Measurements from ENCODE around the gene CFAP74.

CFAP74 gene

DNA sequence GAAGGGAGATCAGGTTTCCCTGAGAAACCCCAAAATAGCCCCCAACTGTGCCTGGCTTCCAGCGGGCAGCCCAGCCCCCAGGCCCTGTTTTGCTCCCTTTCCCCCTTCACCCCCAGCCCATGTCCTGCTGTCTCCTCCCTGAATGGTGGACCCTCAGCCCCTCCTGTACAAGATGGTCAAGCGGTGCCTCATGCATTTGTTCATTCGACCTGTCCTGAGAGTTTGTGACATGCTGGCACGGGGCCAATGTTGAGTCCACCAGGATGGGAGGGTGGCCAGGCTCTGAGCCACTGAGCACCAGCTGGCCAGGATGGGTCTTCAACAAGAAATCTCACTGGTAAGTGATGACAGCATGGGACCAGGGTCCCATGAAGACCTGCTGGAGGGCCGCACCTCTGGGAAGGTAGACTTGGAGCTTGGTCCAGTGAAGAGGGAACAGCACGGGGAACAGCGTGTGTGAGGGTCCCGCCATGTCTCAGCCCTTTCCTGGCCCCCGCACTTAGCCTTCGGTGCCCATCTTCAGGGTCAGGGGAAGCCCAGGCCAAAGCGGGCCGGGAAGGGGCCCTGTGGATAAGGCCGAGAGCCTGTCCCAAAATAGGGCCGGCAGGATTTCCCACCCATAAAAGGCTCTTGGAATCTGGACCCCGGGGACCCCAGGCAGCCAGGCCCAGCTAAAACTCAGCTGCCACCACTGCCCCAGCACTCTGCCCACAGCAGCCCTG lies 88.5 kb downstream of the CFAP74 start, which contains the start of gene CALML6:
TSS of gene CALML6 (plus strand) at position 290 of the 722 bp plus-strand sequence. CDS start at position 311, 21 bp downstream.
- DNase-seq, result no peak

DNA sequence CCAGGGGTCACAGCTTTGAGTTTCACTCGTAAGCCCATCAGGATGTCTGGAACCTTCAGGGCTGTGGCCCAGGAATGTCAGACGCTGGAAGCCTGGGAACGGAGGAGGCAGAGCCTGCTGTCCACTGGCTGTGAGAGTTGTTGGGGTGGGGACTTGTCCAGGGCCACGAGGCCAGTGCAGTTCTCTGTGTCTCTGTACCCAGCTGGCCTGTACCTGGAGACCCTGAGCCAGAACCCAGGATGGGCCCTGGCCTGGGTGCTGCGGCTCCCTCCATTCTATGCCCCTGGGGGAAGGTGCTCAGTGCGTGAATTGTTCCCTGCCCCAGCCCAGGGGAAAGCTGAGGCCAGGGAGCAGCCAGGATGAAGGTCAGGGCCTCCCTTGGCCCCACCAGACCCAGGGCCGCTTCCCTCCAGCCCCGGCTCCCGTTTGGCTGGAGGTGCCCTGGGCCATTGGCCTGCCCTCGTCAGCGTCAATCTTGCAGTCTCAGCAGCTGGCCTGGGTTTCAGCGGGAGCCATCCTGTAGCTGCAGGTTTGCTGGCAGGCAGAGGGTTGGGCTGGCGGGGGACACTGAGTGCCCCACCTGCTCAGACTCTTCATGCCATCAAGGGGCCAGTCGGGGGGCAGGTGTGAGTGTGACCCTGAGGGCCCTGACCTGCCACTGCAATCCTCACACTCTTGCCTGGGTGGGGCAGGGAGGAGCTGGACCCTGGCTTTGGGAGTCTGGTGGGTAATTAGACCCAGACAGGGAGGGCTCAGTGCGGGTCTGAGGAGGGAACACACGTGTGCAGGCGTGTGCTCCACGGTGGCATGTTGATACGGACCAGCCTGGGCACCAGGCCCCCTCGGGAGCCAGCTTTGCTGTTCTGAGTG lies 89.2 kb downstream of the CFAP74 start:
- no peak for DNase-seq

DNA sequence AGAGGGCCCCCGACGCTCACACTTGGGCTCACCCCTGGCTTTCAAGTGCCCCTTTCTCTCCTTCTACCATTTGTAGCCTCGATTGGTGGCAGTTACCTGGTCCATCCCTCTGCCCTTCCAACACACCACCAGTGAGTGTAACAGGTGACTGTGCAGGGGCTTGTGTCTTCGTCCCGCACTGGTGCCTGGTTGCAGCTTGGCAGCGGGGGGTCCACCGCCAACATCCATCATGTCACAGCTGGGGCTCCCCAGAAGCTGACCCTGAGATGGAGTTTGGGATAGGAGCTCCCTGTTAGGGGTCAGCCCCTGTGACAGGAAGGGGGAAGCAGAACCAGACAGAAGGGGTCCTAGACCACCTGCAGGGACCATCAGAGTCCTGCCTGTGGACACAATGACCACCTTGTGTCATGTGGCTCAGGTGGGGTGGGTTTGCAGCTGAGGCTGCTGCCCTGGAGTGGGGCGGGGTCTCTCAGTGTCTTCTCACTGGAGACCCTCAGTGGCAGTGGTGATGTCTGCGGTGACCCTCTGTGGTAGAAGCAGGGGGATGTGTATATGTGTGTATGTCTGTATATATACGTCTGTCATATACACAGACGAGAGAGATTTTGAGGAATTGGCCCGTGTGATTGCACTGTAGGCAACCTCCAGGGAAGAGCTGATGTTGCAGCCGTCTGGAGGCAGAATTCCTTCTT lies 92.1 kb downstream of the CFAP74 start:
- no peak for DNase-seq

DNA sequence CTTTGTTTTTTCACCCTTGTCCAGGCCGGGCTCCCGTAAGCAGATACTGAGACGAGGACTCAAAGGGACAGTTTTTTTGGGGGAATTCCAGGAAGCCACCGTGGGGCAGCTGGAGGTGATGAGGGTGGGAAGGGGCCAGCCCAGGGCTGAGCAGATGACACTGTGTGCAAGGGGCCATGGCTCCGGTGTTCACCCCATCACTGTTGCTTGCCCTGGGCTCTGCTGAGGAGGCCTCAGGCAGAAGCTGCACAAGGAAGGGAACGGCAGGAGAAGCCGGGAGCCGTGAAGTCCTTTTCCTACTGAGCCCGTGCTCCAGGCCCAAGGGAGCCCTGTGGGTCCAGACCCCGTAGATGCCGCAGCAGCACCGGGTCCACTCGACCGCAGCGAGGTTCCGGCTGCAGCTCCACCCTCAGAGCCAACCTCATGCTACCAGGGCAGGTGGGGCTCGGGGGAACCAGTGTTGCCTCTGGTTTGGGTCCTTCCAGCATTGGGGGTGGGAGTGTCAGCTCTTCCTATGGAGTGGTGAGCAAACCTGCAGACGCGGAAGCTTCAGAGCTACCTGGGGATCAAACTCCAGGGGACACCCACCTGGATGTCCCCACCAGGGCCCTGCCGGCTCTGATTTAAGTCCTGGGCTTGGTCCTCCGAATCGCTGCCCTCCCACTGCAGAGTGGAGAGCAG lies 92.8 kb downstream of the CFAP74 start:
- DNase-seq, result no peak

DNA sequence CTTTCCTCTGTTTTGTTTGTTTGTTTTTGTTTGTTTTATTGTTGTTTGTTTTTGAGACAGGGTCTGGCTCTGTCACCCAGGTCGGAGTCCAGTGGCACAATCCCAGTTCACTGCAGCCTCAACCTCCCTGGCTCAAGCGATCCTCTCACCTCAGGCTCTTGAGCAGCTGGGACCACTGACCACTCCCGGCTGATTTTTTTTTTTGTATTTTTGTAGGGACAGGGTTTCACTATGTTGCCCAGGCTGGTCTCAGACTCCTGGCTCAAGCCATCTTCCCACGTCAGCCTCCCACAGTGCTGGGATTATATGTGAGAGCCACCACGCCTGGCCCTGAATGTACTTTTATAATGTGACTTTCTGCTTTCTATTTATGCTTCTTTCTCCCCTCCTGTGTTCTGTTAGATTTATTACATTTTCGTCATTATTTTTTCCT lies 93.5 kb downstream of the CFAP74 start:
- DNase-seq, result no peak

DNA sequence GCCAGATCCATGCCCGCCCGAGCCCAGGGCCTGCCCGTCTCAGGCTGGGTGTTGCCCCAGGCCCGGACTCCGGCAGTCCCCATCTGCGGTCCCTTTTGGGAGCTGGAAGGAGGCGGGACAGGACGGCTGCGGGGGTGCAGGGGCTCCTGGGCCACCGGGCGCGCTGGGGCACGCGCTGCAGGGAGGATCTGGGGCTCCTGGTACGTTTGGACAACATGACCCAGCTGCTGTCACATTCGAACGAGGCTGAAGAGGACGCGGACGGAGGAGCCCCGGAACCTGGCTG lies 95.1 kb downstream of the CFAP74 start:
- DNase-seq, result no peak

DNA sequence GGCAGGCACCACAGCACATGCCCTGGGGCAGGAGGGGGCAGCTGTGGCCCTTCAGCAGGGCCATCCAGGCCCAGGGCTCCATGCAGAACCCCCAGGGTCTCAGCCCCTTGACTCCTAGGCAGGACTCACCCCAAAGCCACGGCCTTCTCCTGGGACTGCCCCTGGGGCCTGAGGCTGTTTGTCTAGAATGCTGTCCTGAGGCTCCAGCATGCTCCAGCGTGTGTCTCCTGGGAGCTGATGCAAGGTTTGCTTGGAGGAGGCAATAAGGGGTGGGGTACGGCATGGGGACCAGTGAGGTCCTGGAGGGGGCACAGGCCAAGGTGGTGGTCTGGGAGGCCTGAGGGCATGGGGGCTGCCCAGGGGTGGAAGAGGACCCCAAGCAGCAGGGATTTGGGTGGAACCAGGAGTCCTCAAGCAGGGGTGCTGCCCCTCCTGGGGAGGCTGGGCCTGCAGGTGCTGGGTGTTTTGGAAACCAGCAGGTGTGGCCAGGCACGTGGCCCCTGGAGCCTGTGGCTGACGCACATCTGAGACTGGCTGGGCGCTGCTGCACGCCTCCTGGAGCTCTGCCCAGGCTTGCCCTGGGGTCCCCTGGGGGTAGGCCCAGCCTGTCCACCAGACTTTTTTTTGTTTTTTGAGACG lies 96.4 kb downstream of the CFAP74 start:
- DNase-seq, result no peak

DNA sequence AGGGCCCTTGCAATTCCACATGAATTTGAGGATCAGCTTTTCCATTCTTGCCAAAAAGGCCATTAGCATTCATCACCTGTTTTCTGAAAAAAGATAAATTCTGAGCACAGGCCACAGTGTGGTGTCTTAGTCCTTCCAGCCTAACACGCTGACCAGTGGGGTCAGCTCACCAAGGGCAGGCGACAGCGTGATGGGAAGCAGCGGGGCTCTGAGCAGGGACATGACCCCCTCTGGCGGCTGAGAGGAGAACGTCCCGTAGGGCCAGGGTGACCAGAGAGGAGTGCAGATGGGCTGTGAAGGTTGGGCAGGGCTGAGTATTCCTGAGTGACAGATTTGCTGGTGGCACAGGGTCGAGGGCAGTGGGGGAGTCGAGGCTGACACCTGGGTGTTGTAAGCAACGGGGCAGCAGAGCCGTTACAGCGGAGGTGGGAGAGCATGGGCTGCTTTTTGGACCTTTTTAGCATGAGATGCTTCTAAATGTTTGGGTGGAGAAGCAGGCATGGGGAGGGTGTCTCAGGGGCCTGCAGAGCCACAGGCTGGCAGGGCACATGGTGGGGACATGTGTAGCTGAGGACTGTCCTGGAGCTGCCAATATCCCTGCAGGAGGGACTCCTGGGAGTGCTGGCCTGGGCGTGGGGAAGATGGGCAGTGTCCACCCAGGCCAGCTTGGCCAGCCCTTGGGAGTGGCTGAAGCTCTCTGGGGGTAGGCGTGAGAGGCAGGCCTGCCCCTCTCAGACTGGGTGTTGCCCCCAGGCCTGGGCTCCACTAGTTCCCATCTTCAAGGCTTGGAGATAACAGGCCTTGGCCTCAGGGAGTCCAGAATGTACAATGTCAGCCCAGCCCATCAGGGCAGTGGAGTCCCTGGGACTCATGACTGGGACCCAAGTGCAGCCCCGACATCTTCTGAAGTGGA lies 97.1 kb downstream of the CFAP74 start:
- DNase-seq, result no peak

DNA sequence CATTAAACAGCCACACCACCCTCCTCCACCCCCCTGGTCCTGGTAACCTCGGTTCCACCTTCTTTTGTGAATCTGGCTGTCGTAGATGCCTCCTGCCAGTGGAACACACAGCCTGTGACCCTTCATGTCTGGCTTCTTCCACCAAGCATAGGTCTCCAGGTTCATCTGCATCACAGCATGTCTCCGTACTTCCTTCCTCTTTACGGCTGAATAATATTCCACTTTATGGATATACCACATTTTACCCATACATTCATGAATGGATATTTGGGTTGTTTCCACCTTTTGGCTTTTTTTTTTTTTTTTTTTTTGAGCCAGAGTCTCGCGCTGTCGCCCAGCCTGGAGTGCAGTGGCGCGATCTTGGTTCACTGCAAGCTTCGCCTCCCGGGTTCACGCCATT lies 100.4 kb downstream of the CFAP74 start:
- DNase-seq, result no peak

DNA sequence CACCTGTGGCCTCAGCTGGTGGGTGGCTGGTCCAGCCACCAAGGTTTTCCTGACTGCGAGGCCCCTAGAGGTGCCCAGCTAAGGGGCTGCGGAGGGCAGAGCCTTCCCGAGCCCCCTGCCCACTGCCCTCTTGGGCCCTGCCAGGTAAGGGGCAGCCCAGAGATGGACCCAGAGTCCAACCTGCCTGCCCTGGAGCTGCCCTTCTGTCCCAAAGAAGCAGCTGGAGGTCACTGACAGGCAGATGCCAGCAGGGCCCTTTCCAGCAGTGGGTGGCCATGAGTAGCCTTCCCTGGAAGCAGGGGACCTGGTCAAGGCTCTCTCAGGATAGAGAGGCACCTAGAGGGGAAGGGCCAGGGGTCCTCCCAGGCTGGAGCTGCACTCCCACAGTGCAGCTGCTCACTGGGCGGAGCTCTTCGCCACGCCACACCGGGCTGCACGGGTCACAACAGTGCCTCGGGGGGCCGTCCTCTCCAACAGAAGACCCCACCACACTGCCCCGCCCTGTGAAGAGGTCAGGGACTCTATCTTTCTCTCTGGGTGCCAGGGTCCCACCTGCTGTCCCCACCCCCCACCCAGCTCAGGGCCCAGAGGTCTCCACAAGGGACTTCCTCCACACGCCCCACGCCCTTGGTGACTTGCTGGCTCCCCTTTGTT lies 101.8 kb downstream of the CFAP74 start:
- DNase-seq, result no peak

DNA sequence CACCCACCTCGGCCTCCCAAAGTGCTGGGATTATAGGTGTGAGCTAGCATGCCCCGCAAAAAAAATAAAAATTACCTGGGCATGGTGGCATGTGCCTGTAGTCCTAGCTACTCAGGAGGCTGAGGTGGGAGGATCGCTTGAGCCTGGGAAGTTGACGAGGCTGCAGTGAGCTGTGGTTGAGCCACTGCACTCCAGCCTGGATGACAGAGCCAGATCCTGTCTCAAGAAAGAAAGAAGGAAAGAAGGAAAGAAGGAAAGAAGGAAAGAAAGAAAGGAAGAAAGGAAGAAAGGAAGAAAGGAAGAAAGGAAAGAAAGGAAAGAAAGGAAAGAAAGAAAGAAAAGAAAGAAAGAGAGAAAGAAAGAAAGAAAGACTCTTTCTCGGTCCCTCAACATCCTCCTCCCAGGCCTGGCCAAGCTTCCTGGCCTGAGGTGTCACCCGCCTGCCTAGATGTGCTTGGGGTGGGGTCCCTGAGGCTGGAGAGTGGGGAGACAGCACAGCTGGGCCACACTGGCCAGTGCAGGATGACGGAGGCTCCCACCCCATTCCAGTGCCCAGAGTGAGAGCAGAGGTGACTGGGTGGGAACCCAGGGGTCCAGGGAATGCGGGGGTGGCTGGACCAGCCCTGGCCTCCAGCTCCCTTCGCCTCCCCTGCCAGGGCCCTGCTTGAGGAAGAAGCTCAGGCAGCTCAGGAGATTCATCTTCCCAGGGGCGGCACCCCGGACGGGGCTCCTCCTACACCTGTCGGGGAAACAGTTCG lies 102.5 kb downstream of the CFAP74 start:
- DNase-seq, result no peak

DNA sequence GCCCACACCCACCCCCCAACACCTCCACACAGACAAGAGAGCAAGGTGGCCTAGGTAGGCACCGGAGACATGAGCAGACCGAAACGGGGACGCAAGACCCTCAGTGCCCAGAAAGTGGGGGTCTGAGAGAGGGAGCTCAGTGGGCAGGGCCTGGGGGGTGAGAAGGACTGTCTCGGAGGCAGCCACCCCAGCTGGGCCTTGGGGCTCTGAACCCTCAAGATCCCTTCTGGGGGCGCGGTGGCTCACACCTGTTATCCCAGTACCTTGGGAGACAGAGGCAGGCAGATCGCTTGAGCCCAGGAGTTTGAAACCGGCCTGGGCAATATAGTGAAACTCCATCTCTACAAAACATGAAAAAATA lies 103.6 kb downstream of the CFAP74 start:
- no peak for DNase-seq

DNA sequence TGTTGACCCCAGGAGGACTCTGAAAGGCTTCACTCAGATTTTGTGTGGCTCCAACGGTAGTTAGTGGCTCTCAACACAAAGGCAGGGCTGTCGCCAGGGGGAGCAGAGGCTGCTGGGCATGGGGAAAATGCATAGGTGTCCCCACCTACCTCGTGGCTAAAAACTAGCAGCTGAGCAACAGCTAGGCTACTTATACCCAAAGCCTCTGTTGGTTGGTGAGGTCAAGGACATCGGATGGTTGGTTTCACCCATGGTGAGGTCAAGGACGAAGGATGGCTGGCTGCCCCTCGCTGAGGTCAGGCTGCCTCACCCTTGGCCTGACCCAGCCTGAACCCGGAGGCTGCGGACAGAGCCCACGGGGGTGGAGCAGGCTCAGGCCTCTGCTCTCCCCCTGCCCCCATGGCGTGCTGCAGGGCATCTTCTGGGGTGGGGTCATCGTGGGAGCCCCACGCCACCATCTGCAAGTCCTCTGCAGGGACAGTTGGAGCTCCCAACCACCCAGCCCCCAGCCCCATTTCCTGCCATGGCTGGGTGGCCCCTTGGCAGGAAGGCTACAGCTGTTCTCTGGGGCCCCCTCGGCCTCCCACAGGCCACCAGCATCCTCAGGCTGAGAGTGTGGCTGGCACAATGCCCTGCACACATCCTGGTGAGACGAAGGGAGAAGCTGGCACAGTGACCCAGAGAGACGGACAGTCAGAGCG lies 104.2 kb downstream of the CFAP74 start:
- DNase-seq, result no peak

DNA sequence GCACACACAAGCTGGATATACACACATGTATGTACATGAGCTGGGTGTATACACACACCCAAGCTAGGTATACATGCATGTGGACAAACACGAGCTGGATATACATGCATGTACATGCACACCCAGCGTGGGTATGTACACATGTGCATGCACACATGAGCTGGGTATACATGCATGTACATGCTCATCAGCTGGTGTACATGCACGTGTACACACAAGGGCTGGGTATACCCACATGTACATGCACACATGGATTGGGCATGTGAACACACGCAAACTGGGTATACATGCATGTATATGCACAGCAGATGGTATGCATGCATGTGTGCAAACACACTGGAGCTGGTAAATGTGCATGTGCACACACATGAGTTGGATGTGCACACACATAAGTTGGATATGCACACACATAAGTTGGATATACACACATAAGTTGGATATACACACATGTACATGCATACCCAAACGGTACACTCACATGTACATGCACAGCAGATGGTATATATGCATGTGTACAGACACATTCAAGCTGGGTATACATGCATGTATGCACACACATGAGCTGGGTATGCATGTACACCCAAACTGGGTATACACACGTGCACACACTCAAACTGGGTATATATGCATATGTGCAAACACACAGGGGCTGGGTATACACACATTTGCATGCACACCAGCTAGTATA lies 105.2 kb downstream of the CFAP74 start:
- no peak for DNase-seq

DNA sequence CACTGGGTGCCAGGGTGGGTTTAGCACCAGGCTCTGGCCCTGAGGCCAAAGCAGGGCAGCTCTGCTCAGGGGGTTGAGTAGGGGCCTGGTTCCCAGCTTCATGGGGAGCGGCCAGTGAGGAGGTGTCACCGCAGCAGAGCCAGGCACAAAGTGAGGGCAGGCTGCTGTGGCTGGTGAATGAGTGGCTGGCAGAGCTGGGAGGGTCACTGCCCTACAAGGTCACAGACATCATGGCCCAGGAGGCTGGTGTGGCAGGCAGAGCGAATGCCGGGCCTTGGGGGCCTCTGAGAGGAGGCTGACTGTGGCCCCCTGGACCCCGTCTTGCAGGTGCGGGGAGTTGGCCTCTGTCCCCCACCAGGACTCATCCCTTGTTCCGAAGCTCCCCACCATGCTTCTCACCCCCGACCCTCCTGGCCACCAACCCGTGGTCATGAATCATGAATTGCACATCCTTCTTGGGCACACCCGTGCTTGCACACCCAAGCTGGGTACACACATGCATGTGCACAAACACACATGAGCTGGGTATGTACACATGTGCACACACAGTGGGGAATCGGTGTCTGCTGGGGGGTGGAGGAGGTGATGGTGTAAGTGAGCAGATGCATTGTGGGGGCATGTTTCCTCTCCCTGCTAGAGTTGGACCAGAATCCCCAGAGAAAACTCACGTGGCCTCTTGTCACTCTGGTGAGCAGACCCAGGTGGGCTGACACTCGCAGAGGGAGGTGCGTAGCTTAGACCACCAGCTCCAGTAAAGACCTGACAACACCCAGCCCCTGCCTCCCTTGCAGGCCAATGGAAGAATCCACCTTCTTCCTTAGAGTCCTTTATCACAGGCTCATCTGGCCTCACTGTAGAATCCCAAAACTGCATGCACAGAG lies 107.9 kb downstream of the CFAP74 start:
- DNase-seq, result no peak

DNA sequence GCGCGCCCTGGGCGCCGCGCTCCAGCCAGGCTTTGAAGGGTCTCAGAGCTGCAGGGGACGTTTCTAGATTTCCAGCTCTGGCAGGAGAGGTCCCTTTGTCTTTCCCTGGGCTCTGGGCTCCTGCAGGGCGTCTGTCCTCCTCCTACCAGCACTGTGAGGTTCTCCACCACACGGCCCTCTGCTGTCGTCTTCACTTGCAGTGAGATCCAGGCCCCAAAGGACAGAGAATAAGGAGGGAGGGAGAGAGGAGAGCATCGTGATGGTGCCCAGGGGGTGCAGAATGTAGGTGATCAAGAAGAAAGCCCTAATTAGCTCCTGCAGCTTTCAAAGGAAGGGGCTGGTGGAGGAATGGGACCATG lies 108.5 kb downstream of the CFAP74 start:
- DNase-seq, result no peak

DNA sequence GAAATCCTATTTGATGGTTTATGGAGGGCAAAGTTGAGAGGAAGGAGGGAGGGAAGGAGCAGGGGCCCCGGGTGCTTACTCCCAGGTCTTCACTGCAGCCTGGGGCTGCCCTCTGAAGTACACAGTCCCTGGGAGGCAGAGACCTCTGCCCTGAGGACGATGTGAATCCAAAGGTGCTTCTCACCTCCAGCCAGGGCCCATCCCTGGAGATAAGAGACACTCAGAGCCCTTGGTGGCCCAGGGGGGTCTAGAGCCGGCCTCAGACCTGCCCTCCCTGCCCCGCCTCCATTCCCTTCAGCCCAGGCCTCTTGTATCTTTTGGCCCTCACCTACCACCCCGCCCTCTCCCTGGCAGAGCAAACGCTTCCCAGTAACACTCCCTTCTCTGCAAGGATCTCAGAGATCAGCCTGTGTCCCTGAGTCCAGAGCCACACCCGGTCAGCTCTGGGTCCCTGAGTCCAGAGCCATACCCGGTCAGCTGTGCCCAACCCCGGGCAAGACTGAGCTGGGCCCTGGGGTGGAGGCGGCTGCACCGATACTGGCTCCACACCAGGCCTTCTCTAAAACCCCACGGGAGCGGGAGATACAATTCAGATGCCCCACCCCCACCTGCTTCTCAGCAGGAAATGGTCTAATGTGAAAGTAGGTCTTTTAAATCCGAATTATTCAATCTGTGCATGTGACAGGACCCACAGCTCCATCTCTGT lies 109.1 kb downstream of the CFAP74 start:
- no peak for DNase-seq

Data from activated gamma-delta T cell (primary cell).